Measurements from ENCODE around the gene ESPN.

DNA sequence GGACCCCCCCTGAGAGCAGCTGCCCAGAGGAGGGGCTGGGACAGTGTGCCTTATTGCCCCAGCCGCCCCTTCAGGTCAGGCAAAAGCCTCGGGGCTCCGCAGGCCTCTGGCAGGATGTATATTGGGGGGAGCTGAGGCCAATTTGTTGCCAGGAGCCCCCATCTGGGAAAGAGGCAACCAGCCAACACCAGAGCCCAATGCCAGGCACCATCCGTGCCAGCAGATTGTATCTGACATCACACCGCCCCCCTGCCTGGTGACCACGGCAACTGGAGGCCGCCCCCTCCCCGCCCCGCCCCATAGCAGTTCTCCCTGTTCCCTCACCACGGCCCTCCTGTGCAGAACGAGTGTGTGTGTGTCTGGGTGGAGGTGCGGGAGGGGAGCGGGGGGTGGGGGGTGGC lies 70.5 kb downstream of the ESPN start:
- TF ChIP-seq ESRRA (IDR thresholded peaks at IDR 0.05; ENCODE audit: low read length) (no peak), SUZ12 (IDR thresholded peaks at IDR 0.05; ENCODE audit: unreplicated experiment) (no peak), SIN3A (IDR thresholded peaks at IDR 0.05; ENCODE audit: low read depth, low read length) (no peak), POLR2A (IDR thresholded peaks at IDR 0.05; ENCODE audit: low read depth, low read length) (no peak), PAX8 (IDR thresholded peaks at IDR 0.05) (no peak)
- TF ChIP-seq, protein P1, sequence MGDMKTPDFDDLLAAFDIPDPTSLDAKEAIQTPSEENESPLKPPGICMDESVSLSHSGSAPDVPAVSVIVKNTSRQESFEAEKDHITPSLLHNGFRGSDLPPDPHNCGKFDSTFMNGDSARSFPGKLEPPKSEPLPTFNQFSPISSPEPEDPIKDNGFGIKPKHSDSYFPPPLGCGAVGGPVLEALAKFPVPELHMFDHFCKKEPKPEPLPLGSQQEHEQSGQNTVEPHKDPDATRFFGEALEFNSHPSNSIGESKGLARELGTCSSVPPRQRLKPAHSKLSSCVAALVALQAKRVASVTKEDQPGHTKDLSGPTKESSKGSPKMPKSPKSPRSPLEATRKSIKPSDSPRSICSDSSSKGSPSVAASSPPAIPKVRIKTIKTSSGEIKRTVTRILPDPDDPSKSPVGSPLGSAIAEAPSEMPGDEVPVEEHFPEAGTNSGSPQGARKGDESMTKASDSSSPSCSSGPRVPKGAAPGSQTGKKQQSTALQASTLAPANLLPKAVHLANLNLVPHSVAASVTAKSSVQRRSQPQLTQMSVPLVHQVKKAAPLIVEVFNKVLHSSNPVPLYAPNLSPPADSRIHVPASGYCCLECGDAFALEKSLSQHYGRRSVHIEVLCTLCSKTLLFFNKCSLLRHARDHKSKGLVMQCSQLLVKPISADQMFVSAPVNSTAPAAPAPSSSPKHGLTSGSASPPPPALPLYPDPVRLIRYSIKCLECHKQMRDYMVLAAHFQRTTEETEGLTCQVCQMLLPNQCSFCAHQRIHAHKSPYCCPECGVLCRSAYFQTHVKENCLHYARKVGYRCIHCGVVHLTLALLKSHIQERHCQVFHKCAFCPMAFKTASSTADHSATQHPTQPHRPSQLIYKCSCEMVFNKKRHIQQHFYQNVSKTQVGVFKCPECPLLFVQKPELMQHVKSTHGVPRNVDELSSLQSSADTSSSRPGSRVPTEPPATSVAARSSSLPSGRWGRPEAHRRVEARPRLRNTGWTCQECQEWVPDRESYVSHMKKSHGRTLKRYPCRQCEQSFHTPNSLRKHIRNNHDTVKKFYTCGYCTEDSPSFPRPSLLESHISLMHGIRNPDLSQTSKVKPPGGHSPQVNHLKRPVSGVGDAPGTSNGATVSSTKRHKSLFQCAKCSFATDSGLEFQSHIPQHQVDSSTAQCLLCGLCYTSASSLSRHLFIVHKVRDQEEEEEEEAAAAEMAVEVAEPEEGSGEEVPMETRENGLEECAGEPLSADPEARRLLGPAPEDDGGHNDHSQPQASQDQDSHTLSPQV (IDR thresholded peaks at IDR 0.05): no peak
- TF ChIP-seq, protein P2, sequence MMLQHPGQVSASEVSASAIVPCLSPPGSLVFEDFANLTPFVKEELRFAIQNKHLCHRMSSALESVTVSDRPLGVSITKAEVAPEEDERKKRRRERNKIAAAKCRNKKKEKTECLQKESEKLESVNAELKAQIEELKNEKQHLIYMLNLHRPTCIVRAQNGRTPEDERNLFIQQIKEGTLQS (IDR thresholded peaks at IDR 0.05; ENCODE audit: borderline replicate concordance, extremely low read depth, low read depth, low read length): no peak
- TF ChIP-seq, protein P3, sequence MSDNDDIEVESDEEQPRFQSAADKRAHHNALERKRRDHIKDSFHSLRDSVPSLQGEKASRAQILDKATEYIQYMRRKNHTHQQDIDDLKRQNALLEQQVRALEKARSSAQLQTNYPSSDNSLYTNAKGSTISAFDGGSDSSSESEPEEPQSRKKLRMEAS (IDR thresholded peaks at IDR 0.05; ENCODE audit: low read depth, low read length): no peak
- TF ChIP-seq, protein P4, sequence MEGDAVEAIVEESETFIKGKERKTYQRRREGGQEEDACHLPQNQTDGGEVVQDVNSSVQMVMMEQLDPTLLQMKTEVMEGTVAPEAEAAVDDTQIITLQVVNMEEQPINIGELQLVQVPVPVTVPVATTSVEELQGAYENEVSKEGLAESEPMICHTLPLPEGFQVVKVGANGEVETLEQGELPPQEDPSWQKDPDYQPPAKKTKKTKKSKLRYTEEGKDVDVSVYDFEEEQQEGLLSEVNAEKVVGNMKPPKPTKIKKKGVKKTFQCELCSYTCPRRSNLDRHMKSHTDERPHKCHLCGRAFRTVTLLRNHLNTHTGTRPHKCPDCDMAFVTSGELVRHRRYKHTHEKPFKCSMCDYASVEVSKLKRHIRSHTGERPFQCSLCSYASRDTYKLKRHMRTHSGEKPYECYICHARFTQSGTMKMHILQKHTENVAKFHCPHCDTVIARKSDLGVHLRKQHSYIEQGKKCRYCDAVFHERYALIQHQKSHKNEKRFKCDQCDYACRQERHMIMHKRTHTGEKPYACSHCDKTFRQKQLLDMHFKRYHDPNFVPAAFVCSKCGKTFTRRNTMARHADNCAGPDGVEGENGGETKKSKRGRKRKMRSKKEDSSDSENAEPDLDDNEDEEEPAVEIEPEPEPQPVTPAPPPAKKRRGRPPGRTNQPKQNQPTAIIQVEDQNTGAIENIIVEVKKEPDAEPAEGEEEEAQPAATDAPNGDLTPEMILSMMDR (IDR thresholded peaks at IDR 0.05 in 2 of 3, conservative IDR thresholded peaks at IDR 0.05 in 1 of 3; ENCODE audit: control insufficient read depth in 2 of 3, extremely low read depth in 1 of 3, insufficient read depth in 1 of 3, low read depth in 3 of 3, low read length in 3 of 3): no peak

Measured in GM12878 (cell line).